Osteoblast (primary cell): ENCODE measurements around the gene PDGFB. TPM values are rescaled to one million over a fixed set of nuclear protein-coding genes. Genes with fewer than 3 reads are reported as not detected.
A peak's percentile ranks its signal among the peaks of the same experiment; 100 is the strongest.

Experiments used
- DNase-seq: peaks from one replicate; pipeline ENCODE4 v3.0.0; 2011; ENCODE audit warnings: low spot score, mixed read lengths; ENCODE audit not compliant: insufficient read length; ENCODE audit errors: missing footprints
- H2AFZ ChIP-seq: 2 replicates; pipeline ENCODE4 v1.6.0; 2011; ENCODE audit warnings: mild to moderate bottlenecking, low read length
- H3K27ac ChIP-seq: 2 replicates; pipeline ENCODE4 v1.5.1; 2011; ENCODE audit warnings: mild to moderate bottlenecking, low read depth, low read length, moderate library complexity
- H3K27me3 ChIP-seq: 2 replicates; pipeline ENCODE4 v1.6.0; 2012; ENCODE audit warnings: mild to moderate bottlenecking, control low read depth, inconsistent platforms, low read length, moderate library complexity; ENCODE audit not compliant: insufficient read depth
- H3K36me3 ChIP-seq: 2 replicates; pipeline ENCODE4 v1.5.1; 2011; ENCODE audit warnings: mild to moderate bottlenecking, low read length, control low read depth, moderate library complexity; ENCODE audit not compliant: insufficient read depth
- H3K4me1 ChIP-seq: 2 replicates; pipeline ENCODE4 v1.5.1; 2011; ENCODE audit warnings: mild to moderate bottlenecking, low read length, control low read depth, moderate library complexity; ENCODE audit not compliant: insufficient read depth
- H3K4me2 ChIP-seq: 2 replicates; pipeline ENCODE4 v1.6.0; 2011; ENCODE audit warnings: mild to moderate bottlenecking, low read length; ENCODE audit not compliant: insufficient read depth
- H3K4me3 ChIP-seq: fragments of 200-600 bp; sonication (generic); 3 replicates; pipeline ENCODE4 v1.5.1; 2012; ENCODE audit warnings: mild to moderate bottlenecking, low read length, inconsistent platforms; ENCODE audit not compliant: insufficient read depth
- H3K79me2 ChIP-seq: 2 replicates; pipeline ENCODE4 v1.6.0; 2012; ENCODE audit warnings: mild to moderate bottlenecking, low read length, control low read depth, inconsistent platforms; ENCODE audit not compliant: insufficient read depth
- H3K9me3 ChIP-seq: 2 replicates; pipeline ENCODE4 v1.5.1; 2011; ENCODE audit warnings: low read depth, low read length, control low read depth
- H4K20me1 ChIP-seq: 2 replicates; pipeline ENCODE4 v1.6.0; 2012; ENCODE audit warnings: mild to moderate bottlenecking, low read length, control low read depth; ENCODE audit not compliant: insufficient read depth
- CTCF ChIP-seq: IDR thresholded peaks from 2 replicates; pipeline ENCODE4 v1.5.1; 2011; ENCODE audit warnings: mild to moderate bottlenecking, low read depth, low read length, moderate library complexity; ENCODE audit errors: extremely low read depth
- total RNA-seq: library from RNA; depleted of rRNA; stranded (reverse); fragments of >200 nt; gene quantifications from 2 replicates; pipeline ENCODE4 v1.2.3, GENCODE V29; 2012

The PDGFB gene
- total RNA-seq, 1 donor = under 0.01 TPM

GRCh38 chr22:39234472-39234787, 10.4 kb downstream of the PDGFB start:
- Histone ChIP-seq H3K79me2 (no peaks in the 10 kb centered on the region), H3K4me3 (no peak overlapping the region), H2AFZ (no peak overlapping the region), H3K27me3 (peaks cover 27% of the 10 kb centered on the region), H4K20me1 (no peaks in the 10 kb centered on the region), H3K27ac (no peak overlapping the region), H3K4me1 (peaks cover 6% of the 10 kb centered on the region), H3K36me3 (no peaks in the 10 kb centered on the region), H3K4me2 (no peak overlapping the region), H3K9me3 (no peaks in the 10 kb centered on the region)
- DNase-seq = peak; percentile 91
- TF ChIP-seq CTCF = no peak

- peak; percentile 87 for DNase-seq
- Histone ChIP-seq H2AFZ (no peak overlapping the region), H3K27ac (no peak overlapping the region), H3K4me2 (no peak overlapping the region), H3K36me3 (no peaks in the 10 kb centered on the region), H4K20me1 (no peaks in the 10 kb centered on the region), H3K9me3 (no peaks in the 10 kb centered on the region), H3K4me3 (no peak overlapping the region), H3K4me1 (peaks cover 6% of the 10 kb centered on the region), H3K27me3 (peaks cover 25% of the 10 kb centered on the region), H3K79me2 (no peaks in the 10 kb centered on the region)
- no peak for TF ChIP-seq CTCF
Measured at GRCh38 chr22:39233710-39234471, 10.9 kb downstream of the PDGFB start.

GRCh38 chr22:39232806-39233709, 11.7 kb downstream of the PDGFB start:
- TF ChIP-seq CTCF = no peak
- no peaks in the 10 kb centered on the region for H3K36me3 ChIP-seq
- no peak overlapping the region for H3K4me3 ChIP-seq
- H3K79me2 ChIP-seq = no peaks in the 10 kb centered on the region
- peak; percentile 79 for DNase-seq
- H4K20me1 ChIP-seq = no peaks in the 10 kb centered on the region
- H3K4me2 ChIP-seq = no peak overlapping the region
- no peaks in the 10 kb centered on the region for H3K9me3 ChIP-seq
- H3K4me1 ChIP-seq = peaks cover 6% of the 10 kb centered on the region
- H2AFZ ChIP-seq = no peak overlapping the region
- no peak overlapping the region for H3K27ac ChIP-seq
- peaks cover 21% of the 10 kb centered on the region for H3K27me3 ChIP-seq

- no peak overlapping the region for H3K27ac ChIP-seq
- no peak overlapping the region for H2AFZ ChIP-seq
- no peak for TF ChIP-seq CTCF
- H3K4me2 ChIP-seq = no peak overlapping the region
- H3K4me3 ChIP-seq = no peak overlapping the region
- no peak for DNase-seq
- H4K20me1 ChIP-seq = no peaks in the 10 kb centered on the region
- no peaks in the 10 kb centered on the region for H3K79me2 ChIP-seq
- H3K36me3 ChIP-seq = no peaks in the 10 kb centered on the region
- no peaks in the 10 kb centered on the region for H3K9me3 ChIP-seq
- H3K4me1 ChIP-seq = peaks cover 6% of the 10 kb centered on the region
- peaks cover 13% of the 10 kb centered on the region for H3K27me3 ChIP-seq
Measured at GRCh38 chr22:39232246-39232645, 12.5 kb downstream of the PDGFB start.
